HG03108 (cell line): ENCODE results near the gene GLT1D1.
"Not testable (repeated sequence)": the region's sequence is repeated elsewhere in the genome, so short reads cannot be mapped to it uniquely, and the experiment has no call there.

Experiments used
- ATAC-seq: cut with Tn5 transposase; IDR thresholded peaks from one replicate; pipeline ENCODE4 v1.9.1; 2021; ENCODE audit warnings: moderate library complexity; ENCODE audit not compliant: unreplicated experiment

GLT1D1 gene

DNA sequence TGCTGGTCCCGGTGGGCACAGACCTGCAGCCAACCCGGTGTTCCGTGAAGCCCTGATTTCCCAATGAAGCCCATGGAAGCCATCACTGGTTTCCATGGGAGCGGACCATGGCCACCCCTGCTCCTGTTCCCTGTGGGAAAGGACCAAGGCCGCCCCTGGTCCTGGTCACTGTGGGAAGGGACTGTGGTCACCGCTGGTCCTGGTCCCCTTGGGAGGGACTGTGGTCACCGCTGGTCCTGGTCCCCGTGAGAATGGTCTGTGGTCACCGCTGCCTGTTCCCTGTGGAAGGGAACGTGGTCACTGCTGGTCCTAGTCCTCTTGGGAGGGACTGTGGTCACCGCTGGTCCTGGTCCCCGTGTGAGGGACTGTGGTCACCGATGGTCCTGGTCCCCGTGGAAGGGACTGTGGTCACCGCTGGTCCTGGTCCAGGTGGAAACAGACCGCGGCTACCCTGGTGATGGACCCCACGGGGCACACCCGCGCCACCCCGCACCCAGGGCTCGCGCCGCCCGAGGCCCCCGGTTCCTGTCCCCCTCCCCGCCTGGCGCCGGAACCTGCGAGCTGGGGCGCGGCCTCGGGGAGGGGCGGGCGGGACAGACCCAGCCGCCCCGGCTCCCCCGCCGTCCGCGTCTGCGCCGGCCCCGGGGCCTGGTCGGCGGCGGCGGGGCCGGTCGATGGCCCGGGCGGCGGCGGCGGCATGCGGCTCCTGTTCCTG, at the start of gene GLT1D1:
Gene GLT1D1, plus strand, starts transcription at position 594 of the 715 bp plus-strand sequence. Its CDS starts 104 bp downstream, at position 698.
- ATAC-seq = no peak

GRCh38 chr12:128803788-128804187, 49.5 kb upstream of the GLT1D1 start:
- no peak for ATAC-seq

DNA sequence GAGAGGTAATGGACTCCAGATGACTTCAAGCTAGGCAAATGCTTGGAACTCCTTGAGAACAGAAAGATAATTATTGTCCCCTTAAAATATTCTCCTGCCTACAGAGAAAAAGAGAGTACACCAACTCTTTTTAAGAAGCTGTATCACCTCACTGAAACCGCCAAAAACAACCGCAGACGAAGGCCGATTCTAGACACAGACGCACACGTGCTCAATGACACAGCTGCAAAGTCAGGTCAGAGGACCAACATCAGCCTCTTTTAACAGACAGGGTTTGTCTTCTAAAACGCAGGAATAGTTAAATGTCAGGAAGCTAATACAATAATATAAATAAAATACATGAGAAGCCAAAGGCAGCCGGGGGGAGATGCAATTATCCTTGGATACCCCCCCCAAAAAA, 48.5 kb upstream of the GLT1D1 start:
- ATAC-seq = no peak

GRCh38 chr12:128805406-128805805, 47.9 kb upstream of the GLT1D1 start:
- ATAC-seq = not testable (repeated sequence)

- ATAC-seq = no peak
Observed at GRCh38 chr12:128806573-128806972, 46.7 kb upstream of the GLT1D1 start.

GRCh38 chr12:128807161-128807724, 46.0 kb upstream of the GLT1D1 start:
- ATAC-seq = no peak

DNA sequence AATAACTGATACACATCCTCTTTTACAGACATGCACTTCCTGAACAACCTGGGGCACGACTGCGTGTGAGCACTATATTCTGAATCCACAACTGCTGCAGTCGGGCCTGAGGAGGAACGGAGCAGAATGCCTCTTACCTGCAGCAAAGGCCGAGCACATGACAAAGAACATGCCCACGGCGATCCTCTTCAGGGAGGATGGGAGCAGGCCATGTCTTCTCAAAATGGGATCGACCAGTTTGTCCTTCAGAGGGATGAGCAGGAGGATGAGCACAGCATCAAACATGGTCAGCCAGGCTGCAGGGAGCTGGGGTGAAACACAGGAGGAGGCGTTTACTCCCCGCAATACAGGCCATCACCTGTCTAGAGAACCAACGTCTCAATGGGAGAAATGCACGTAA, 44.6 kb upstream of the GLT1D1 start:
- ATAC-seq = no peak

- peak; percentile 84 for ATAC-seq
Observed at GRCh38 chr12:128810182-128811127, 42.8 kb upstream of the GLT1D1 start.

DNA sequence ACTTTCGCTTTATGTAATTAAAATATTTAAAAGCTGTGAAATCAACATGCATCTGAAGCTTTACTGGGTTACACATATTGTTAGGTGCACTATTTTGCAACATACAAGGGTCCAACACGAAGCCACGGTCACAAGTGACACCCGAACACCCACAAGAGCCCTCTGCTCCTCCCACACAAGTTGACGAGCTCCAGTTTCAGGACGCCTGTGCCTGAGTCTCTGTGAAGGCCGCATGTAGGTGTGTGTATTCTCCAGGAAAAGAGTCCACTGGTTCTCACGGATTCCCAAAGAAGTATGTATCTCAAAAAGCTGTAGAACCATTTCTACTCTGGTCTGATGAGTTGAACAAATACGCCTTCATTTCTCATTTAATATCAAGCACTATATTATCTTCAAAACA, 41.5 kb upstream of the GLT1D1 start:
- ATAC-seq = no peak

- no peak for ATAC-seq
Observed at GRCh38 chr12:128813392-128813791, 39.9 kb upstream of the GLT1D1 start.

- no peak for ATAC-seq
Observed at GRCh38 chr12:128813883-128814282, 39.4 kb upstream of the GLT1D1 start.

DNA sequence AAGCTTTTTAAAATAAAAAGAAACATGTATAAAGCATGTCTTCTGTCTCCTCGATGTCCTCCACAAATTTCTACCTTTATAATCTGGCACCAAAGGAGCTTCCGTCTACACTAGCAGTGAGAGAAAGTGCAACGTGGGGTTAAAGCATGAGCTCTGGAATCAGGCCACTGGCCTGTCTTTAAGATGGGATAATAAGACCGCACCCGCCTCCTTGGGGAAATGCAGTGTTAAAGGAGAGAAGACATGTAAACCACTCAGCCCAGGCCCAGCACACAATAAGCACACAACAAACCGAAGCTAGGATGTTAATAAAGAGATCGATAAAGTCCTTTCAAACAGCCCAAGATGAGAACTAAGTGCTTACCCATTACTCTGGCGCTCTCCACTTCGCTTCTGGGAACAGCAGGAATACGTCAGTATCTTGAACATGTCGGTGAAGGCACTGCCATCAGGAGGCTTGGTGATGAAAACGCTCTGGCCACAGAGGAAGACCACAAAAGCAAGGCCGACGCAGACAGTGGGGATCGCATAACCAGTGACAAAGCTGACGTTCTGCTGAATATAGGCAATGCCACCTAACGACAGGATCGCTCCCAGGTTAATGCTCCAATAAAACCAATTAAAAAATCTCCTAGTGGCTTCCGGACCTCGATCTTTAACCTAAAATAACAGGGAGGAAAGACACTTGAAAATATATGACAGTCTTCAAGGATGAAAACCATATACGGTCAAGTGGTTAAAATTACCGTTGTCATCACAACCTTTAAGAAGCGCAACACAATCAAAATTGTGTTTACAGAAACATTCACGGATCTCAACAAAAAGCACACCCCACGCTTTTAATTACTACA, 38.6 kb upstream of the GLT1D1 start:
- ATAC-seq = no peak

GRCh38 chr12:128815779-128816642, 37.3 kb upstream of the GLT1D1 start:
- ATAC-seq = no peak

GRCh38 chr12:128816643-128816920, 36.7 kb upstream of the GLT1D1 start:
- ATAC-seq = no peak

- ATAC-seq = peak; percentile 51
Observed at GRCh38 chr12:128817111-128818015, 35.9 kb upstream of the GLT1D1 start.

- peak; percentile 32 for ATAC-seq
Observed at GRCh38 chr12:128818065-128819022, 34.9 kb upstream of the GLT1D1 start.

- ATAC-seq = no peak
Observed at GRCh38 chr12:128819293-128820144, 33.8 kb upstream of the GLT1D1 start.
